Muscle of arm (tissue), 12 donors: ENCODE data around the gene POLR1B. TPM values are rescaled to one million over a fixed set of nuclear protein-coding genes. Genes with fewer than 3 reads are reported as not detected.
"Not testable (repeated sequence)": the region's sequence is repeated elsewhere in the genome, so short reads cannot be mapped to it uniquely, and the experiment has no call there.

Source experiments
- DNase-seq: peaks from one replicate; pipeline ENCODE4 v3.0.0-alpha.2; 2013
- polyA plus RNA-seq, 12 donors: library from polyadenylated mRNA; unstranded; fragments of 120-200 nt; gene quantifications; one replicate each; pipeline ENCODE4 v1.2.1, GENCODE V29; 2013; ENCODE audit not compliant: insufficient read length in 12 of 12

POLR1B gene
- polyA plus RNA-seq, 12 donors: 9.9 to 17.7 (median 14.8) TPM; not detected in 1

GRCh38 chr2:112593736-112594135, 51.5 kb downstream of the POLR1B start:
- DNase-seq: no peak

- DNase-seq: no peak
Observed at GRCh38 chr2:112597537-112598322, 55.5 kb downstream of the POLR1B start.

- DNase-seq: no peak
Observed at GRCh38 chr2:112600634-112601033, 58.4 kb downstream of the POLR1B start.

- DNase-seq: no peak
Observed at GRCh38 chr2:112601754-112602153, 59.5 kb downstream of the POLR1B start.

GRCh38 chr2:112602917-112603316, 60.7 kb downstream of the POLR1B start:
- no peak for DNase-seq

- DNase-seq: no peak
Observed at GRCh38 chr2:112603731-112604130, 61.5 kb downstream of the POLR1B start.

GRCh38 chr2:112604952-112605351, 62.7 kb downstream of the POLR1B start:
- no peak for DNase-seq

- no peak for DNase-seq
Observed at GRCh38 chr2:112605926-112606325, 63.7 kb downstream of the POLR1B start.

GRCh38 chr2:112606547-112606946, 64.3 kb downstream of the POLR1B start:
- no peak for DNase-seq

GRCh38 chr2:112607680-112608438, 65.6 kb downstream of the POLR1B start:
- DNase-seq: no peak

GRCh38 chr2:112609320-112609719, 67.1 kb downstream of the POLR1B start:
- DNase-seq: not testable (repeated sequence)

- not testable (repeated sequence) for DNase-seq
Observed at GRCh38 chr2:112612283-112612682, 70.0 kb downstream of the POLR1B start.

- DNase-seq: no peak
Observed at GRCh38 chr2:112614201-112614840, 72.1 kb downstream of the POLR1B start.

GRCh38 chr2:112615051-112615450, 72.8 kb downstream of the POLR1B start:
- no peak for DNase-seq

GRCh38 chr2:112615798-112616197, 73.5 kb downstream of the POLR1B start:
- not testable (repeated sequence) for DNase-seq

- no peak for DNase-seq
Observed at GRCh38 chr2:112618383-112618782, 76.1 kb downstream of the POLR1B start.

GRCh38 chr2:112621790-112622527, 79.7 kb downstream of the POLR1B start:
- no peak for DNase-seq

- DNase-seq: no peak
Observed at GRCh38 chr2:112622528-112622849, 80.2 kb downstream of the POLR1B start.

GRCh38 chr2:112623913-112624777, 81.9 kb downstream of the POLR1B start:
- no peak for DNase-seq

GRCh38 chr2:112625474-112626114, 83.3 kb downstream of the POLR1B start:
- no peak for DNase-seq
